ENCODE results near the gene PLCD3. TPM values are rescaled to one million over a fixed set of nuclear protein-coding genes. Genes with fewer than 3 reads are reported as not detected.

The PLCD3 gene
- polyA plus RNA-seq, 4 donors = 7.8 to 23.1 (median 11.2) TPM

- no peak for DNase-seq
- H3K27ac ChIP-seq (ENCODE audit: low read depth in 1 of 3, low read length in 2 of 3) = no peak overlapping the region
- no peaks in the 10 kb centered on the region for H3K27me3 ChIP-seq (ENCODE audit: control insufficient read depth in 3 of 3, insufficient read depth in 3 of 3, low read length in 3 of 3)
- no peak for FAIRE-seq
- no peaks in the 10 kb centered on the region for H3K9me3 ChIP-seq (ENCODE audit: control insufficient read depth in 2 of 2, insufficient read depth in 1 of 2, low read depth in 1 of 2, low read length in 1 of 2)
- H3K4me3 ChIP-seq (ENCODE audit: low read depth in 1 of 3, low read length in 3 of 3) = no peak overlapping the region
- peaks cover 0 to 48% (median 5%) of the 10 kb centered on the region in 3 donors for H3K36me3 ChIP-seq (ENCODE audit: control insufficient read depth in 3 of 3, insufficient read depth in 2 of 3, low read depth in 1 of 3, low read length in 3 of 3)
- no peaks in the 10 kb centered on the region for H3K4me1 ChIP-seq (ENCODE audit: control insufficient read depth in 3 of 3, insufficient read depth in 2 of 3, low read depth in 1 of 3, low read length in 2 of 3)
- WGBS, 3 donors = 90 to 100% (median 93%) methylated on average over 2 of the region's 2 CpGs
These were observed 61.5 kb downstream of the PLCD3 start for GRCh38 chr17:45070809-45071208.

- DNase-seq = no peak
- no peaks in the 10 kb centered on the region for H3K4me1 ChIP-seq (ENCODE audit: control insufficient read depth in 3 of 3, insufficient read depth in 2 of 3, low read depth in 1 of 3, low read length in 2 of 3)
- FAIRE-seq = no peak
- H3K27me3 ChIP-seq (ENCODE audit: control insufficient read depth in 3 of 3, insufficient read depth in 3 of 3, low read length in 3 of 3) = no peaks in the 10 kb centered on the region
- no peak overlapping the region for H3K27ac ChIP-seq (ENCODE audit: low read depth in 1 of 3, low read length in 2 of 3)
- H3K4me3 ChIP-seq (ENCODE audit: low read depth in 1 of 3, low read length in 3 of 3) = no peak overlapping the region
- H3K36me3 ChIP-seq (ENCODE audit: control insufficient read depth in 3 of 3, insufficient read depth in 2 of 3, low read depth in 1 of 3, low read length in 3 of 3) = peaks cover 0 to 45% (median 5%) of the 10 kb centered on the region in 3 donors
- 79 to 90% (median 84%) methylated on average over 8 of the region's 8 CpGs for WGBS, 3 donors
- no peaks in the 10 kb centered on the region for H3K9me3 ChIP-seq (ENCODE audit: control insufficient read depth in 2 of 2, insufficient read depth in 1 of 2, low read depth in 1 of 2, low read length in 1 of 2)
These were observed 62.3 kb downstream of the PLCD3 start for GRCh38 chr17:45070001-45070400.

DNA sequence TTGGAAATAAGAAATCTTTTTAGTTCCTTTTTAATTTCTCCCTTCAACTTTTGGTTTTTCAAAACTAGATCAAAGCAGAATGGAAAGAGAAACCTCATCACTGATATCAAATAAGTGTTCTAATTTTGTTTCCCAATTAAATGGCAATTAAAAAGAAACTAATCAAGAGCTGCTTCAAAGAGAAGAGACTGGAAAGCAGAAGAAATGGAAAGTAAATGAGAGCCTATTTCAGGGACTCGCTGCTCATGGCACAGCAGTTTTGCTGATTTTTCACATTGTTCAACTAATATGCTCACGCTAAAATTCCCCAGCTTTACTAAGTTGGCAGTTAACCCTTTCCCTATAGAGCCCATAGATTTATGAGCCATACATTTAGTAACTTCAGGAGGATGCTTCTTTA, 64.7 kb downstream of the PLCD3 start:
- Histone ChIP-seq H3K9me3 (ENCODE audit: control insufficient read depth in 2 of 2, insufficient read depth in 1 of 2, low read depth in 1 of 2, low read length in 1 of 2) (no peaks in the 10 kb centered on the region), H3K27ac (ENCODE audit: low read depth in 1 of 3, low read length in 2 of 3) (no peak overlapping the region), H3K4me1 (ENCODE audit: control insufficient read depth in 3 of 3, insufficient read depth in 2 of 3, low read depth in 1 of 3, low read length in 2 of 3) (peaks cover 0 to under 1% (median 0%) of the 10 kb centered on the region in 3 donors), H3K4me3 (ENCODE audit: low read depth in 1 of 3, low read length in 3 of 3) (no peak overlapping the region), H3K27me3 (ENCODE audit: control insufficient read depth in 3 of 3, insufficient read depth in 3 of 3, low read length in 3 of 3) (no peaks in the 10 kb centered on the region), H3K36me3 (ENCODE audit: control insufficient read depth in 3 of 3, insufficient read depth in 2 of 3, low read depth in 1 of 3, low read length in 3 of 3) (peaks cover 0 to 38% (median 2%) of the 10 kb centered on the region in 3 donors)
- DNase-seq = no peak
- 75 to 92% (median 88%) methylated on average over 2 of the region's 2 CpGs for WGBS, 3 donors
- FAIRE-seq = no peak

GRCh38 chr17:45063198-45063597, 69.1 kb downstream of the PLCD3 start:
- DNase-seq (peak in 1 of 2 donors; percentile 54), FAIRE-seq (no peak)
- H3K4me1 ChIP-seq (ENCODE audit: control insufficient read depth in 3 of 3, insufficient read depth in 2 of 3, low read depth in 1 of 3, low read length in 2 of 3) = peaks cover 4 to 13% (median 4%) of the 10 kb centered on the region in 3 donors
- WGBS, 3 donors = 40 to 59% methylated on average over 1 of the region's 1 CpG; no CpG with 5 or more reads in 1 of the 3 donors
- peak overlapping the region in 1 of 3 donors; percentile 8 for H3K27ac ChIP-seq (ENCODE audit: low read depth in 1 of 3, low read length in 2 of 3)
- peaks cover 0 to 17% (median 0%) of the 10 kb centered on the region in 3 donors for H3K36me3 ChIP-seq (ENCODE audit: control insufficient read depth in 3 of 3, insufficient read depth in 2 of 3, low read depth in 1 of 3, low read length in 3 of 3)
- no peaks in the 10 kb centered on the region for H3K27me3 ChIP-seq (ENCODE audit: control insufficient read depth in 3 of 3, insufficient read depth in 3 of 3, low read length in 3 of 3)
- H3K9me3 ChIP-seq (ENCODE audit: control insufficient read depth in 2 of 2, insufficient read depth in 1 of 2, low read depth in 1 of 2, low read length in 1 of 2) = no peaks in the 10 kb centered on the region
- no peak overlapping the region for H3K4me3 ChIP-seq (ENCODE audit: low read depth in 1 of 3, low read length in 3 of 3)

- 2 to 11% (median 4%) methylated on average over 15 of the region's 15 CpGs for WGBS, 3 donors
- H3K27me3 ChIP-seq (ENCODE audit: control insufficient read depth in 3 of 3, insufficient read depth in 3 of 3, low read length in 3 of 3) = no peaks in the 10 kb centered on the region
- peaks cover 0 to 13% (median 0%) of the 10 kb centered on the region in 3 donors for H3K36me3 ChIP-seq (ENCODE audit: control insufficient read depth in 3 of 3, insufficient read depth in 2 of 3, low read depth in 1 of 3, low read length in 3 of 3)
- peak overlapping the region; percentile 49 to 77 (median 63) for H3K4me3 ChIP-seq (ENCODE audit: low read depth in 1 of 3, low read length in 3 of 3)
- peaks cover 4 to 13% (median 4%) of the 10 kb centered on the region in 3 donors for H3K4me1 ChIP-seq (ENCODE audit: control insufficient read depth in 3 of 3, insufficient read depth in 2 of 3, low read depth in 1 of 3, low read length in 2 of 3)
- no peaks in the 10 kb centered on the region for H3K9me3 ChIP-seq (ENCODE audit: control insufficient read depth in 2 of 2, insufficient read depth in 1 of 2, low read depth in 1 of 2, low read length in 1 of 2)
- peak overlapping the region; percentile 58 to 89 (median 85) for H3K27ac ChIP-seq (ENCODE audit: low read depth in 1 of 3, low read length in 2 of 3)
- DNase-seq (no peak), FAIRE-seq (no peak)
These were observed 70.6 kb downstream of the PLCD3 start for GRCh38 chr17:45061606-45062205.

- H3K27ac ChIP-seq (ENCODE audit: low read depth in 1 of 3, low read length in 2 of 3) = peak within 1 kb of the TSS; percentile 58 to 91 (median 85)
- H3K9me3 ChIP-seq (ENCODE audit: control insufficient read depth in 2 of 2, insufficient read depth in 1 of 2, low read depth in 1 of 2, low read length in 1 of 2) = no peaks in the 10 kb centered on the region
- H3K4me3 ChIP-seq (ENCODE audit: low read depth in 1 of 3, low read length in 3 of 3) = peak within 1 kb of the TSS; percentile 63 to 77 (median 67)
- H3K36me3 ChIP-seq (ENCODE audit: control insufficient read depth in 3 of 3, insufficient read depth in 2 of 3, low read depth in 1 of 3, low read length in 3 of 3) = peaks cover 0 to 9% (median 0%) of the 10 kb centered on the region in 3 donors
- peak; percentile 100 for DNase-seq
- no peak for FAIRE-seq
- no peaks in the 10 kb centered on the region for H3K27me3 ChIP-seq (ENCODE audit: control insufficient read depth in 3 of 3, insufficient read depth in 3 of 3, low read length in 3 of 3)
- 0 to 1% (median 0%) methylated on average over 50 of the region's 50 CpGs for WGBS, 3 donors
- peaks cover 4 to 13% (median 4%) of the 10 kb centered on the region in 3 donors for H3K4me1 ChIP-seq (ENCODE audit: control insufficient read depth in 3 of 3, insufficient read depth in 2 of 3, low read depth in 1 of 3, low read length in 2 of 3)
These were observed 71.3 kb downstream of the PLCD3 start, which contains the start of gene NMT1 for GRCh38 chr17:45060797-45061605. Gene NMT1, plus strand, starts transcription at chr17:45061317. Its CDS starts 13 bp downstream, at chr17:45061330.

DNA sequence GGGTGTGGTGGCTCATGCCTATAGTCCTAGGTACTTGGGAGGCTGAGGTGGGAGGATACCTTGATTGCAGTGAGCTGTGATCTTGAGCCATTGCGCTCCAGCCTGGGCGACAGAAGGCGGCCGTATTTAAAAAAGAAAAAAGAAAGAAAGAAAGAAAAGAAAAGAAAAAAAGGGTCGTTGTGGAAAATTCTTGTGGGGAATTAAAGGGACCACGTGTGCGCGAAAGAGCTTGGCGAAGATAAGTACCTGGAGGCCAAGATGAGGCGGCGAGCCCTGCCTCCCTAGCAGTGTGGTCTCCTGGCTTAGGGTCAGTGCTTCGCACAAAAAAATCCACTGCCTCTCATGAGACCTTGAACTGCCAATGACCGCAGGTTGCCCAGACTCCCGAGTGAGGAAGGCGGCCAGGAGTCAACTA, 71.9 kb downstream of the PLCD3 start:
- H3K9me3 ChIP-seq (ENCODE audit: control insufficient read depth in 2 of 2, insufficient read depth in 1 of 2, low read depth in 1 of 2, low read length in 1 of 2) = no peaks in the 10 kb centered on the region
- H3K27ac ChIP-seq (ENCODE audit: low read depth in 1 of 3, low read length in 2 of 3) = peak overlapping the region; percentile 47 to 91 (median 74)
- H3K27me3 ChIP-seq (ENCODE audit: control insufficient read depth in 3 of 3, insufficient read depth in 3 of 3, low read length in 3 of 3) = no peaks in the 10 kb centered on the region
- DNase-seq (no peak), FAIRE-seq (no peak)
- H3K36me3 ChIP-seq (ENCODE audit: control insufficient read depth in 3 of 3, insufficient read depth in 2 of 3, low read depth in 1 of 3, low read length in 3 of 3) = peaks cover 0 to 10% (median 0%) of the 10 kb centered on the region in 3 donors
- peak overlapping the region; percentile 63 to 77 (median 67) for H3K4me3 ChIP-seq (ENCODE audit: low read depth in 1 of 3, low read length in 3 of 3)
- 1 to 9% (median 5%) methylated on average over 15 of the region's 15 CpGs for WGBS, 3 donors
- peaks cover 4 to 13% (median 4%) of the 10 kb centered on the region in 3 donors for H3K4me1 ChIP-seq (ENCODE audit: control insufficient read depth in 3 of 3, insufficient read depth in 2 of 3, low read depth in 1 of 3, low read length in 2 of 3)
